Suprapubic skin (tissue), 4 donors: ENCODE data around the gene FAM227A. TPM values are rescaled to one million over a fixed set of nuclear protein-coding genes. Genes with fewer than 3 reads are reported as not detected.

Source experiments
- DNase-seq, 2 donors: peaks; one replicate each; pipeline ENCODE4 v3.0.0-alpha.2; 2019; ENCODE audit warnings: low spot score in 2 of 2
- H3K27ac ChIP-seq: fragments of 200-600 bp; sonication (generic); one replicate; pipeline ENCODE4 v1.5.1; 2019
- H3K27me3 ChIP-seq: fragments of 200-600 bp; sonication (generic); one replicate; pipeline ENCODE4 v1.5.1; 2019
- H3K36me3 ChIP-seq: fragments of 200-600 bp; sonication (generic); one replicate; pipeline ENCODE4 v1.5.1; 2019
- H3K4me1 ChIP-seq: fragments of 200-600 bp; sonication (generic); one replicate; pipeline ENCODE4 v1.5.1; 2019
- H3K4me3 ChIP-seq: fragments of 200-600 bp; sonication (generic); one replicate; pipeline ENCODE4 v1.5.1; 2019; ENCODE audit warnings: mild to moderate bottlenecking
- H3K9me3 ChIP-seq: fragments of 200-600 bp; sonication (generic); one replicate; pipeline ENCODE4 v1.5.1; 2019
- EP300 ChIP-seq: sonication (generic); formaldehyde crosslinking; IDR thresholded peaks from one replicate; pipeline ENCODE4 v1.6.1; 2017; ENCODE audit warnings: antibody characterized with exemption
- POLR2A ChIP-seq, 2 donors: fragments of 450-650 bp; IDR thresholded peaks; one replicate each; pipeline ENCODE4 v1.6.1; 2017; ENCODE audit warnings: antibody characterized with exemption in 2 of 2, mild to moderate bottlenecking in 2 of 2, moderate library complexity in 2 of 2
- POLR2AphosphoS5 ChIP-seq, 3 donors: sonication (generic); formaldehyde crosslinking; IDR thresholded peaks; one replicate each; pipeline ENCODE4 v1.6.1; 2017; ENCODE audit warnings: antibody characterized with exemption in 3 of 3
- WGBS: methylation state at CpG from one replicate; pipeline ENCODE4 v1.1.5; 2018; 5-methylcytosine and 5-hydroxymethylcytosine counted together
- total RNA-seq, 4 donors: library from RNA; depleted of rRNA; stranded (reverse); fragments of >200 nt; gene quantifications; one replicate each; pipeline ENCODE4 v1.1.0, GENCODE V29; 2016
- TF ChIP-seq, protein P1 (sequence below), 2 donors: fragments of 200-600 bp in 1 of 2; fragments of 450-650 bp in 1 of 2; sonication (generic) in 1 of 2; IDR thresholded peaks; one replicate each; pipeline ENCODE4 v1.5.1; 2016 to 2019; ENCODE audit warnings: antibody characterized with exemption in 2 of 2, mild to moderate bottlenecking in 1 of 2, moderate library complexity in 1 of 2

Gene FAM227A
- total RNA-seq, 4 donors from 2014 or later, result 0.89 to 6.2 (median 2.2) TPM

DNA sequence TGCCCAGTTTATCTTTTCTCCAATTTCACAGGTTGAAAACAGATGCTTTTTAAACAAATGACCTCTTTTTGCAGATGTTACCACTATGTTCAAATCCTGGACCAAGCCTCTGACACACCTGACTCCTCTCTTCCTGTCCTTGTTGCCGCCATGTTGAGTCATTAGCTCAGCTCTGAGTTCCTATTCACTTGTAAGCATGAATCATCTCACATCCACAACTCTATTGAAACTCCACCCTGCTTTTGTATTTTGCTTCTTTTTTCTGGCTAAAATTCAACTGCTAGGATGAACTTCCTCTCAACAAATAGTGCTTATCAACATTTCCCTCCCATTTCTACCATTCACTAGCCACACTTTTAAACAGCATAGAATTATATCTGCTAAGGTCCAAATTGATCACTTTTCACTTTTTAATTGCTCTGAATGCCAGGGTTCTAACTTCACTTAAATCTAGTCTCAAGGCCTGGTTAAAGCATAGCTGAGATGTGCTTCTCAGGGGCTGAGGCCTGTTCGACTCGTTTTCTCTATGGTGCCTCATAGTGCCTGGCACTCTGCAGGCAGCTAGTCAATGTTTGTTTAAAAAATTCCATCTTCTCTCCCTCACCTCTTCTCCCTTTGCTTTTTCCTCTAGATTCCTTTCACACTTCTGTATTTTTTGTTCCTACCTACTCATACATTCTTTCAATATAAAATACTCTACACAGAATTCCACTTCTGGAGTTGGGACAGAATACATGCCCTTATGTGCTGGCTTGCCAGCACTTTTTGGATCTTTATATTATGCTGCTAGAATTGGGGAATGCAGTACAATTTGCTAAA lies 40.6 kb upstream of the FAM227A start:
- Histone ChIP-seq H3K27ac (peak overlapping the region; percentile 61), H3K27me3 (no peaks in the 10 kb centered on the region), H3K4me1 (peaks cover 65% of the 10 kb centered on the region), H3K9me3 (no peaks in the 10 kb centered on the region), H3K36me3 (no peaks in the 10 kb centered on the region), H3K4me3 (no peak overlapping the region)
- no peak for DNase-seq
- WGBS, result 28% methylated on average over 3 of the region's 3 CpGs
- TF ChIP-seq POLR2AphosphoS5 (IDR thresholded peaks at IDR 0.05) (no peak), EP300 (no peak), POLR2A (IDR thresholded peaks at IDR 0.05) (no peak)
- TF ChIP-seq, protein P1, sequence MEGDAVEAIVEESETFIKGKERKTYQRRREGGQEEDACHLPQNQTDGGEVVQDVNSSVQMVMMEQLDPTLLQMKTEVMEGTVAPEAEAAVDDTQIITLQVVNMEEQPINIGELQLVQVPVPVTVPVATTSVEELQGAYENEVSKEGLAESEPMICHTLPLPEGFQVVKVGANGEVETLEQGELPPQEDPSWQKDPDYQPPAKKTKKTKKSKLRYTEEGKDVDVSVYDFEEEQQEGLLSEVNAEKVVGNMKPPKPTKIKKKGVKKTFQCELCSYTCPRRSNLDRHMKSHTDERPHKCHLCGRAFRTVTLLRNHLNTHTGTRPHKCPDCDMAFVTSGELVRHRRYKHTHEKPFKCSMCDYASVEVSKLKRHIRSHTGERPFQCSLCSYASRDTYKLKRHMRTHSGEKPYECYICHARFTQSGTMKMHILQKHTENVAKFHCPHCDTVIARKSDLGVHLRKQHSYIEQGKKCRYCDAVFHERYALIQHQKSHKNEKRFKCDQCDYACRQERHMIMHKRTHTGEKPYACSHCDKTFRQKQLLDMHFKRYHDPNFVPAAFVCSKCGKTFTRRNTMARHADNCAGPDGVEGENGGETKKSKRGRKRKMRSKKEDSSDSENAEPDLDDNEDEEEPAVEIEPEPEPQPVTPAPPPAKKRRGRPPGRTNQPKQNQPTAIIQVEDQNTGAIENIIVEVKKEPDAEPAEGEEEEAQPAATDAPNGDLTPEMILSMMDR (IDR thresholded peaks at IDR 0.05), result no peak

DNA sequence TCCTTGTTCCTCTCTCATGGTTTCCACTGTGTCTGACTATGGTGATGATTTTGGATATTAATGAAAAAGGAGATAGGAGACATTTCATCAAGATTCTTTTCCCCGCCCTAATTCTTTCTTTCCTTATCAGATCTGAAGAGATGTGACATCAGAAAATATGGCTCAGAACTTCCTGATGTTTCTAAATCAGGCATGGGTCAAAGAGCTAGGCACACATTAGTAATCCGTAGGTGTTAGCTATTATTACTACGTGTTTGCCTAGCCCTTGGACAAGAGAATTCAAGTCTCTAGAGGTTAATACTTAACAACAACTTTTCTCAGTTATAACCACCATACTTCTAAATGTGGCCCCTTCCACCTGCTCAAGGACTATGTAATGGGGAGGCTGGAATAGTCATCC lies 38.7 kb upstream of the FAM227A start:
- peaks cover 5% of the 10 kb centered on the region for H3K36me3 ChIP-seq
- no peak overlapping the region for H3K4me3 ChIP-seq
- DNase-seq, result no peak
- no peaks in the 10 kb centered on the region for H3K9me3 ChIP-seq
- TF ChIP-seq EP300 (no peak), POLR2A (IDR thresholded peaks at IDR 0.05) (no peak), POLR2AphosphoS5 (IDR thresholded peaks at IDR 0.05) (no peak)
- TF ChIP-seq, protein P1 (IDR thresholded peaks at IDR 0.05), result no peak
- H3K4me1 ChIP-seq, result peaks cover 58% of the 10 kb centered on the region
- WGBS, result 51% methylated on average over 3 of the region's 3 CpGs
- H3K27me3 ChIP-seq, result no peaks in the 10 kb centered on the region
- no peak overlapping the region for H3K27ac ChIP-seq

GRCh38 chr22:38694049-38694448 lies 37.9 kb upstream of the FAM227A start:
- no peaks in the 10 kb centered on the region for H3K9me3 ChIP-seq
- TF ChIP-seq POLR2A (IDR thresholded peaks at IDR 0.05), result no peak
- TF ChIP-seq EP300, result no peak
- TF ChIP-seq, protein P1 (IDR thresholded peaks at IDR 0.05), result no peak
- TF ChIP-seq POLR2AphosphoS5 (IDR thresholded peaks at IDR 0.05), result no peak
- WGBS, result 85% methylated on average over 2 of the region's 2 CpGs
- peaks cover 14% of the 10 kb centered on the region for H3K36me3 ChIP-seq
- DNase-seq, result no peak
- H3K27ac ChIP-seq, result no peak overlapping the region
- no peak overlapping the region for H3K4me3 ChIP-seq
- H3K27me3 ChIP-seq, result no peaks in the 10 kb centered on the region
- peaks cover 49% of the 10 kb centered on the region for H3K4me1 ChIP-seq

GRCh38 chr22:38689651-38690050 lies 33.5 kb upstream of the FAM227A start:
- TF ChIP-seq, protein P1 (IDR thresholded peaks at IDR 0.05), result no peak
- TF ChIP-seq POLR2A (IDR thresholded peaks at IDR 0.05) (no peak), EP300 (no peak), POLR2AphosphoS5 (IDR thresholded peaks at IDR 0.05) (no peak)
- no peak for DNase-seq
- 53% methylated on average over 1 of the region's 1 CpG for WGBS
- peaks cover 54% of the 10 kb centered on the region for H3K36me3 ChIP-seq
- H3K9me3 ChIP-seq, result no peaks in the 10 kb centered on the region
- H3K4me1 ChIP-seq, result peaks cover 6% of the 10 kb centered on the region
- no peak overlapping the region for H3K27ac ChIP-seq
- H3K4me3 ChIP-seq, result no peak overlapping the region
- no peaks in the 10 kb centered on the region for H3K27me3 ChIP-seq

GRCh38 chr22:38685761-38686160 lies 29.6 kb upstream of the FAM227A start:
- Histone ChIP-seq H3K27ac (no peak overlapping the region), H3K9me3 (no peaks in the 10 kb centered on the region), H3K27me3 (no peaks in the 10 kb centered on the region), H3K4me1 (peaks cover 17% of the 10 kb centered on the region), H3K36me3 (peaks cover 66% of the 10 kb centered on the region), H3K4me3 (no peak overlapping the region)
- no peak for DNase-seq
- TF ChIP-seq, protein P1 (IDR thresholded peaks at IDR 0.05), result no peak
- no peak for TF ChIP-seq EP300
- no peak for TF ChIP-seq POLR2AphosphoS5 (IDR thresholded peaks at IDR 0.05)
- no peak for TF ChIP-seq POLR2A (IDR thresholded peaks at IDR 0.05)
- WGBS, result 73% methylated on average over 1 of the region's 1 CpG
